Neutrophil (primary cell): Measurements from ENCODE around the gene EPHA10.

Experiments
- H3K27ac ChIP-seq: fragments of 200-600 bp; sonication (generic); 2 replicates; pipeline ENCODE4 v1.5.1; 2016; ENCODE audit warnings: mild to moderate bottlenecking, moderate library complexity
- H3K27me3 ChIP-seq: fragments of 200-600 bp; sonication (generic); 2 replicates; pipeline ENCODE4 v1.6.0; 2016; ENCODE audit warnings: mild to moderate bottlenecking
- H3K36me3 ChIP-seq: fragments of 200-600 bp; sonication (generic); 2 replicates; pipeline ENCODE4 v1.5.1; 2017
- H3K4me1 ChIP-seq, 2 experiments: fragments of 200-600 bp in 1 of 2; sonication (generic) in 1 of 2; 1 replicate in 1 of 2; 2 replicates in 1 of 2; pipeline versions ENCODE4 v1.5.1 to v1.6.1; 2013 to 2016; ENCODE audit warnings: low read depth in 1 of 2, low read length in 1 of 2, mild to moderate bottlenecking in 1 of 2, moderate library complexity in 1 of 2; ENCODE audit not compliant: control insufficient read depth in 1 of 2, insufficient read depth in 1 of 2
- H3K4me3 ChIP-seq, 2 experiments: fragments of 200-600 bp in 1 of 2; sonication (generic) in 1 of 2; 1 replicate in 1 of 2; 2 replicates in 1 of 2; pipeline ENCODE4 v1.5.1; 2013 to 2016; ENCODE audit warnings: low read depth in 1 of 2, low read length in 1 of 2, mild to moderate bottlenecking in 1 of 2, moderate library complexity in 1 of 2
- H3K9me3 ChIP-seq: fragments of 200-600 bp; sonication (generic); 2 replicates; pipeline ENCODE4 v1.5.1; 2016
- CTCF ChIP-seq: fragments of 200-600 bp; sonication (generic); IDR thresholded peaks from 2 replicates; pipeline ENCODE4 v1.5.1; 2016; ENCODE audit warnings: antibody characterized with exemption

EPHA10 gene

GRCh38 chr1:37718181-37718900 is 46.6 kb downstream of the EPHA10 start:
- no peaks in the 10 kb centered on the region for H3K9me3 ChIP-seq
- H3K27ac ChIP-seq: no peak overlapping the region
- no peak for TF ChIP-seq CTCF
- no peaks in the 10 kb centered on the region for H3K36me3 ChIP-seq
- no peaks in the 10 kb centered on the region for H3K4me1 ChIP-seq
- H3K27me3 ChIP-seq: no peaks in the 10 kb centered on the region
- H3K4me3 ChIP-seq: no peak overlapping the region

GRCh38 chr1:37717631-37718030 is 47.3 kb downstream of the EPHA10 start:
- Histone ChIP-seq H3K4me3 (no peak overlapping the region), H3K4me1 (no peaks in the 10 kb centered on the region), H3K36me3 (no peaks in the 10 kb centered on the region), H3K9me3 (no peaks in the 10 kb centered on the region), H3K27me3 (no peaks in the 10 kb centered on the region), H3K27ac (no peak overlapping the region)
- no peak for TF ChIP-seq CTCF

DNA sequence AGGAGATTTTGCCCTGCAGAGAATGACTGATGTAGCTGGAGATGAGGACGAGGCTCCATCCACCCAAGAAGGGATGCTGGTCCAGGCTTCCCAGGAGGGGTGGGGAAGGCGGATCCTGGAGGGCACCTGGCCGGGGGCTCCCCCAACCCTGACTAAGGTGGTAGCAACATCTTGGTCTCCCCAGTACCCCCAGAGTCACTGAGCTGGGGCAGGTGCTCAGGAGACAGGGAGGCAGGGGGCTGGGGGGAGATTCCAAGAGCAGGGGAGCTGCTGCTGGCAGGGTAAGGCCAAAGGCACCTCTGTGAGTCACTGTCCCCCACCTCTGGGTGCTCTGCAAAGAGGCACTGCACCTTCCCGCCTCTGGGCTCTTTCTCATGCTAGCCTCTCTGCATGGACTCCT is 48.6 kb downstream of the EPHA10 start:
- Histone ChIP-seq H3K36me3 (peaks cover 9% of the 10 kb centered on the region), H3K4me1 (no peaks in the 10 kb centered on the region), H3K27me3 (no peaks in the 10 kb centered on the region), H3K27ac (no peak overlapping the region), H3K4me3 (no peak overlapping the region), H3K9me3 (no peaks in the 10 kb centered on the region)
- TF ChIP-seq CTCF: no peak

GRCh38 chr1:37714689-37715088 is 50.2 kb downstream of the EPHA10 start:
- H3K27me3 ChIP-seq: no peaks in the 10 kb centered on the region
- H3K36me3 ChIP-seq: peaks cover 26% of the 10 kb centered on the region
- H3K4me1 ChIP-seq: no peaks in the 10 kb centered on the region
- no peak overlapping the region for H3K27ac ChIP-seq
- TF ChIP-seq CTCF: no peak
- no peaks in the 10 kb centered on the region for H3K9me3 ChIP-seq
- H3K4me3 ChIP-seq: no peak overlapping the region

DNA sequence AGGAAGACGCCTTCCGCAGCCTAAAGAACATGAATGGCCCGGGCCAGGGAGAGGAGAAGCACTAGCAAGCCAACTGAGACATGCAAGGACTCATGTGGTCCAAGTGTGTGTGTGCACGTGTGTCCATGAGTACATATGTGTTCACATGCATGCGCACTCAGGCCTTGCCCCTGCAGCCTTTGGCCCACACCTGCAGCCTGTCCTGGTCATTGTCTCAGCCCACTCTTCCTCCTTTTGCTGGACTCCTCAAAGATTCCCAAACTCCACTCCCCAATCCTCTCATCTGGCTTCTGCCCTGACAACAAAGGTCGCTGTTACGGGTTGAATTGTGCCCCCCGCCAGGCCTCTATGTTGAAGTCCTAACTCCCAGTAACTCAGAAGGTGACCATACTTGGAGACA is 50.7 kb downstream of the EPHA10 start:
- Histone ChIP-seq H3K4me3 (no peak overlapping the region), H3K4me1 (no peaks in the 10 kb centered on the region), H3K27me3 (no peaks in the 10 kb centered on the region), H3K27ac (no peak overlapping the region), H3K9me3 (no peaks in the 10 kb centered on the region), H3K36me3 (peaks cover 30% of the 10 kb centered on the region)
- no peak for TF ChIP-seq CTCF
